AG20443 (cell line): Measurements from ENCODE around the gene AOX1.
A peak's percentile ranks its signal among the peaks of the same experiment; 100 is the strongest.
"Not testable (repeated sequence)": the region's sequence is repeated elsewhere in the genome, so short reads cannot be mapped to it uniquely, and the experiment has no call there.

Experiments used
- DNase-seq: peaks from one replicate; pipeline ENCODE4 v3.0.0; 2012; ENCODE audit warnings: low spot score, mixed read lengths

Gene AOX1

GRCh38 chr2:200585730-200586643, at the start of gene AOX1:
AOX1 (plus strand) TSS chr2:200586014; CDS start chr2:200586109, 95 bp downstream.
- peak; percentile 79 for DNase-seq

- DNase-seq = no peak
Observed at GRCh38 chr2:200538139-200538538, 47.7 kb upstream of the AOX1 start.

GRCh38 chr2:200540793-200541192, 45.0 kb upstream of the AOX1 start:
- no peak for DNase-seq

GRCh38 chr2:200566596-200566995, 19.2 kb upstream of the AOX1 start:
- not testable (repeated sequence) for DNase-seq

GRCh38 chr2:200567932-200568331, 17.9 kb upstream of the AOX1 start:
- DNase-seq = no peak

GRCh38 chr2:200575957-200576356, 9.9 kb upstream of the AOX1 start:
- DNase-seq = peak; percentile 36

- no peak for DNase-seq
Observed at GRCh38 chr2:200577027-200577426, 8.8 kb upstream of the AOX1 start.

GRCh38 chr2:200578778-200579177, 7.0 kb upstream of the AOX1 start:
- no peak for DNase-seq

- DNase-seq = no peak
Observed at GRCh38 chr2:200584639-200585038, 1.2 kb upstream of the AOX1 start.

- DNase-seq = no peak
Observed at GRCh38 chr2:200585340-200585729, 479 bp upstream of the AOX1 start.

GRCh38 chr2:200586644-200586975, 796 bp downstream of the AOX1 start:
- no peak for DNase-seq

GRCh38 chr2:200587007-200587616, 1.3 kb downstream of the AOX1 start:
- DNase-seq = no peak

- DNase-seq = no peak
Observed at GRCh38 chr2:200588076-200588678, 2.4 kb downstream of the AOX1 start.

GRCh38 chr2:200590090-200590489, 4.3 kb downstream of the AOX1 start:
- peak; percentile 59 for DNase-seq

- DNase-seq = no peak
Observed at GRCh38 chr2:200591308-200591707, 5.5 kb downstream of the AOX1 start.

GRCh38 chr2:200592406-200593075, 6.7 kb downstream of the AOX1 start:
- no peak for DNase-seq

GRCh38 chr2:200593905-200594304, 8.1 kb downstream of the AOX1 start:
- DNase-seq = no peak

GRCh38 chr2:200595913-200596312, 10.1 kb downstream of the AOX1 start:
- no peak for DNase-seq

GRCh38 chr2:200596774-200597570, 11.2 kb downstream of the AOX1 start:
- no peak for DNase-seq

GRCh38 chr2:200599206-200599605, 13.4 kb downstream of the AOX1 start:
- DNase-seq = no peak

GRCh38 chr2:200600549-200601225, 14.9 kb downstream of the AOX1 start:
- no peak for DNase-seq
